GM21576 (cell line): ENCODE measurements around the gene SYNE1.
"Not testable (repeated sequence)": the region's sequence is repeated elsewhere in the genome, so short reads cannot be mapped to it uniquely, and the experiment has no call there.

ENCODE experiments used
- ATAC-seq: cut with Tn5 transposase; IDR thresholded peaks from one replicate; pipeline ENCODE4 v1.9.1; 2021; ENCODE audit warnings: mild to moderate bottlenecking, moderate library complexity; ENCODE audit not compliant: unreplicated experiment

Gene SYNE1

DNA sequence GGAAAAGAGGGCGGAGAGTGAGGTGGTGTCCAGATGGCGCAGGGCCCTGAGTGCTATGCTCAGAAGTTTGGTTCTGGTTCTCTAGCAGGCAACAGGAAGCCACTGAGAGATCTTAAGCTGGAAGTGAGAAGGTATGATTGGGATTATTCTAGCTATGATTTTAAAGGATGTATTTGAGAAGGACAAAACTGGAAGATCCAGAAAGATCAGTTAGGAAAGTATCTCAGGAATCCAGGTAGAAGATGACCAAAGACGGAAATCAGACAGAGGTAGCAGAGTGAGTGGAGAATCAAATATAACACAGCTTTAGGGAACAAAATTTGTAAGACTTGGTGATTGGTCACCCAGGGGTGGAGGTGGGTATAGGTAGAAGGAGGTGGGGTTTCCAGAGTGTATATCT is 5.8 kb downstream of the SYNE1 start:
- ATAC-seq = no peak

GRCh38 chr6:152630832-152631231 is 6.3 kb downstream of the SYNE1 start:
- no peak for ATAC-seq

- no peak for ATAC-seq
Measured at GRCh38 chr6:152625213-152625612, 11.9 kb downstream of the SYNE1 start.

GRCh38 chr6:152614776-152615175 is 22.4 kb downstream of the SYNE1 start:
- not testable (repeated sequence) for ATAC-seq

DNA sequence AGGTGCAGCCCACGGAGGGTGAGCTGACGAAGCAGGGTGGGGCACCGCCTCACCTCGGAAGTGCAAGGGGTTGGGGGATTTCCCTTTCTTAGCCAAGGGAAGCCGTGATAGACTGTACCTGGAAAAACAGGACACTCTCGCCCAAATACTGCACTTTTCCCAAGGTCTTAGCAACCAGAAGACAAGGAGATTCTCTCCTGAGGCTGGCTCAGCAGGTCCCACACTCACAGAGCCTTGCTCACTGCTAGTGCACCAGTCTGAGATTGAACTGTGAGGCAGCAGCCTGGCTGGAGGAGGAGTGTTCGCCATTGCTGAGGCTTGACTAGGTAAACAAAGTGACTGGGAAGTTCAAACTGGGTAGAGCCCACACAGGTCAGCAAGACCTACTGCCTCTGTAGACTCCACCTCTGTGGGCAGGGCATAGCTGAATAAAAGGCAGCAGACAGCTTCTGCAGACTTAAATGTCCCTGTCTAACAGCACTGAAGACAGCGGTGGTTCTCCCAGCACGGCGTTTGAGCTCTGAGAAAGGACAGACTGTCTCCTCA is 28.0 kb downstream of the SYNE1 start:
- ATAC-seq = no peak

- no peak for ATAC-seq
Measured at GRCh38 chr6:152605941-152606340, 31.2 kb downstream of the SYNE1 start.

- no peak for ATAC-seq
Measured at GRCh38 chr6:152605342-152605741, 31.8 kb downstream of the SYNE1 start.

GRCh38 chr6:152603911-152604310 is 33.3 kb downstream of the SYNE1 start:
- no peak for ATAC-seq

DNA sequence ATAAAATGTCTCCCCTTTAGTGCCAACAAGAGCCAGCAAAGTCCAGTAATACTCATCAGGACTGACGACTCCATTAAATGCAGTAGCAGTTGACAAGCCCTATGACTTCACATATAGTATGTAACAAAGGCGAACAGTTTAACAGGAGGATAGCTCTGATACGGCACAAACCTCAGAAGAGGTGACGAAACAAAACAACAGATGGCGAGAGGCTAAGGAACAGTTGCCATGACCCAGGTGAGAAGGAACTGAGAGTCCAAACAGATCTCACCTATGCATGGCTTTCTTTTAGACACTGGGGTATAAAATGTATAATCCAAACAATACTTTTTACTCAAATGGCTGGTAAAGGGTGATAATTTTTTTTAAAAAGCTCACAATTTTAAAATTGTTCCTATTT is 37.1 kb downstream of the SYNE1 start:
- no peak for ATAC-seq

GRCh38 chr6:152598901-152599537 is 38.1 kb downstream of the SYNE1 start:
- ATAC-seq = no peak

- no peak for ATAC-seq
Measured at GRCh38 chr6:152598421-152598820, 38.7 kb downstream of the SYNE1 start.

DNA sequence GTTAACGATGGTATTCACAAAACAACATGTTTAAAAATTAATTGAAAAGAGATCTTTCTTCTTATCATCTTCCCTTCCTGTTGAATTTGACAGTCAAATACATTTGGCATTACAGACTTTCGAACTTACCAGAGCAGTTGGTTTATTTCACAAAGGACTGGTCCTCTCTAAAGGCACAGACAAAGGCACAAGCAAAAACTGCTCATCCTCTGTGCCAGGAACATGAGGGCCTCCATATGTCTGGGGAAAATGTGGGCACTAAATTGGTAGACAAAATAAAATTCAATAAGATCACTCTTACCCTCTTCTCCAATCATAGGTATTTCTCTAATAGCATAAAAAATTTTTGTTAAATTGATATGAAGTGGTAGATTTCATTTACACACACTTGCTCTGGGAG is 40.4 kb downstream of the SYNE1 start:
- no peak for ATAC-seq

- no peak for ATAC-seq
Measured at GRCh38 chr6:152595499-152595898, 41.7 kb downstream of the SYNE1 start.

GRCh38 chr6:152594701-152595100 is 42.5 kb downstream of the SYNE1 start:
- no peak for ATAC-seq

GRCh38 chr6:152588456-152588855 is 48.7 kb downstream of the SYNE1 start:
- no peak for ATAC-seq

- no peak for ATAC-seq
Measured at GRCh38 chr6:152587473-152587872, 49.7 kb downstream of the SYNE1 start.

DNA sequence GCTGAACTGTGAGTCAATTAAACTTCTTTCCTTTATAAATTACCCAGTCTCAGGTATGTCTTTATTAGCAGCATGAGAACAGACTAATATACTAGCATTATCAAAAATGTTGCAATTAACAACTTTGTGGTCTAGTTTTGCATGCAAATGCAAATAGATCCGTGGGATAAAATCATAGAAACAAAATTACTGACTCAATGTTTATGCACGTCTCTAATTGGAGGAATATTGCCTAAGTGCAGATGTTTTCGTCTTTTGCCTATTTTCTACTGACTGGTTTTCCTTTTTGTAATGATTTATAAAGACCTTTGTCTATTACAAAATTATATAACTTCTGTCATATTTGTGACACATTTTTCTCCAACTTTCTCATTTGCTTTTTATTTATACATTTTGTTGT is 51.9 kb downstream of the SYNE1 start:
- no peak for ATAC-seq

DNA sequence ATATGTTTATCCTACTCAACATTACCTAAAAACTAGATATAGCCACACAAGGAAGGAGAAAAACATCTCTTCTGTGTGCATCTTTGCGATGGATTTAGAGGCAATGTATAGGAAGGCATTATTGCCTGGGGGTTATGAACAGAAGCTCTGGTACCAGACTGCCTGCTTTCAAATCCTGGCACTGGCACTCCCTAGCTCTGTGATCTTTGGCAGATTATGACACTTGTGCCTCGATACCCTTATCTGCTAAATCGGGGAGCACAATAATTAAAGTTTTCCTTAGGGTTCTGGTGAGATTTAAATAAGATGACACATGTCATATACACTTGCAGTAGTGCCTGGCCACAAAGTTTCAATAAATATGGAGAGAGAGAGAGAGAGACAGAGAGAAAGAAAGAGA is 53.3 kb downstream of the SYNE1 start:
- ATAC-seq = no peak

DNA sequence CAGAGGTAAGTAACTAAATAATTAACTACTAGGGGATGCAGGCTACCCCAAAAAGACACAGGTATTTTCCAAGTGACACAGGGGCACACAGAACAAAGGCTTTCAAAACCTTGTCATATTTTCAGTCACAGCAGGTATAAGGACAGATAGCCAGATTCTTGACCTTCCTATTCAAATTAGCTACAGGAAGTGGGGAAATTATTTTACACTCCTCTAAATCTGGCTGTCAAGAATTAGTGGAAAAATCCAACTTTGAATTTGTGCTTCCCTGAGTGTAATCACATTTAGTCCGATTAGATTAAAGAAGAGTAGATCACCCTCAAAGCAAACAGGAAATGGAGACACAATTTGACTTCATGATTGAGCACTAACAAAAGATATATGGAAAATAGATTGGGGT is 60.6 kb downstream of the SYNE1 start:
- no peak for ATAC-seq

DNA sequence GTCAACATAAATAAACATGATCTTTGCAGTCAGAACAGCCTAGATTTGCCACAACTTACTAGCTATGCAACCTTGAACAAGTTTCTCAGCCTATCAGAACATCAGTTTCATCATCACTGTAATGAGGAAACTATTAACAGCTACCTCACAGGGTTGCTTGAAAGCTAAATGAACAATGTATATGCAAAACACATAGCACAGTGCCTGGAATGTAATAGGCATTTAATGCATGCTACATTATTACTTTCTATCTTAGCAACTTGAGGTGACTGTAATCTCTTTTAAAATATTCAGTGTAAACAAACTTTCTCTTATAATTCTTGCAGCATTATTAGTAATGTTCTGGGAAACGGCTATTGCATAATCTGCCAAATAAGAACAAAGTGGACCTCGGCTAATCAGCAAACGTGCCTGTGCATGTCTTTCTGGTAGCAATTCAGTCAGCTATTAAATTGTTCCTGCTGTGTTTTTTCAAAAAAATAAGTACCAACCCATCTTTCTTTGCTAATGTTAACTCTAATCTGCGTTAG is 61.5 kb downstream of the SYNE1 start:
- no peak for ATAC-seq

- ATAC-seq = no peak
Measured at GRCh38 chr6:152575161-152575560, 62.0 kb downstream of the SYNE1 start.

GRCh38 chr6:152573762-152574161 is 63.4 kb downstream of the SYNE1 start:
- ATAC-seq = no peak
